Fibroblast of pulmonary artery (primary cell): Measurements from ENCODE around the gene CFAP68.
A peak's percentile ranks its signal among the peaks of the same experiment; 100 is the strongest.

ENCODE experiments used
- DNase-seq: peaks from one replicate; pipeline ENCODE4 v3.0.0-alpha.2; 2010; ENCODE audit warnings: low read depth
- H3K4me3 ChIP-seq: replicated peaks from 2 replicates; pipeline ENCODE4 v1.5.1; 2011; ENCODE audit warnings: low read depth, mild to moderate bottlenecking, control low read depth, low read length, moderate library complexity
- TF ChIP-seq, protein P1 (sequence below): IDR thresholded peaks from 2 replicates; pipeline ENCODE4 v1.5.1; 2011; ENCODE audit warnings: mild to moderate bottlenecking, control low read depth, low read length, inconsistent platforms; ENCODE audit errors: missing control alignments

Gene CFAP68

DNA sequence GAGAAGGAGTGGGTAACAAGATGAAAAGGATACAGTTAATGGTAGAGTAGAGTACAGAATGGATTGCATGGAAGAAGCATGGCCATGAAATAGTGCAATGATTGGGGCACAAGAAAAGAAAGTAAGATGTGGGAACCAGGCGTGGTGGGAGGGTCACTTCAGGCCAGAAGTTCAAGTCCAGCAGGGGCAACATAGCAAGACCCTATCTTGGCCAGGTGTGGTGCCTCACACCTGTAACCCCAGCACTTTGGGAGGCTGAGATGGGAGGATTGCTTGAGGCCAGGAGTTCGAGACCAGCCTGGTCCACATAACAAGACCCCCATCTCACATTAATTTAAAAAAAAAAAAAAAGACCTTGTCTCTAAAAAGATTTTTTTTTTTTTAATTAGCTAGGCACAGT lies 38.0 kb downstream of the CFAP68 start:
- no peak overlapping the region for H3K4me3 ChIP-seq
- DNase-seq: no peak
- TF ChIP-seq, protein P1, sequence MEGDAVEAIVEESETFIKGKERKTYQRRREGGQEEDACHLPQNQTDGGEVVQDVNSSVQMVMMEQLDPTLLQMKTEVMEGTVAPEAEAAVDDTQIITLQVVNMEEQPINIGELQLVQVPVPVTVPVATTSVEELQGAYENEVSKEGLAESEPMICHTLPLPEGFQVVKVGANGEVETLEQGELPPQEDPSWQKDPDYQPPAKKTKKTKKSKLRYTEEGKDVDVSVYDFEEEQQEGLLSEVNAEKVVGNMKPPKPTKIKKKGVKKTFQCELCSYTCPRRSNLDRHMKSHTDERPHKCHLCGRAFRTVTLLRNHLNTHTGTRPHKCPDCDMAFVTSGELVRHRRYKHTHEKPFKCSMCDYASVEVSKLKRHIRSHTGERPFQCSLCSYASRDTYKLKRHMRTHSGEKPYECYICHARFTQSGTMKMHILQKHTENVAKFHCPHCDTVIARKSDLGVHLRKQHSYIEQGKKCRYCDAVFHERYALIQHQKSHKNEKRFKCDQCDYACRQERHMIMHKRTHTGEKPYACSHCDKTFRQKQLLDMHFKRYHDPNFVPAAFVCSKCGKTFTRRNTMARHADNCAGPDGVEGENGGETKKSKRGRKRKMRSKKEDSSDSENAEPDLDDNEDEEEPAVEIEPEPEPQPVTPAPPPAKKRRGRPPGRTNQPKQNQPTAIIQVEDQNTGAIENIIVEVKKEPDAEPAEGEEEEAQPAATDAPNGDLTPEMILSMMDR: no peak

DNA sequence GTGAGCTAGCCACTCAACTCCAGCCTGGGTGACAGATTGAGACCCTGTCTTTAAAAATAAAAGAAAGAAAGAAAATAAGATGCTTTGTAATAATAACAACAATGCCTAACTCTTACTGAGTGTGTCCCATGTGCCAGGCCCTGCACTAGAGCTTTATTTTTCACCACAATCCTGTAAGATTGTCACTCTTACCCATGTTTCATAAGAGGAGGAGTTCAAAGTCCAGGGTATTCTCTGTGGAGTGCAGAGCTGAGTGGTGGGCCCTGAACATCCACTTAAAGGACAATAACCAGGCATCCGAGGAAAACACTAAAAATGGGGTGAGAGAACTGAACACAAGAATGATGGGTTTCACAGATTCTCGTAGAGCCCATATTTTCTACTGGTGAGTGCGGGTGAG lies 38.4 kb downstream of the CFAP68 start:
- H3K4me3 ChIP-seq: no peak overlapping the region
- TF ChIP-seq, protein P1: no peak
- DNase-seq: no peak

DNA sequence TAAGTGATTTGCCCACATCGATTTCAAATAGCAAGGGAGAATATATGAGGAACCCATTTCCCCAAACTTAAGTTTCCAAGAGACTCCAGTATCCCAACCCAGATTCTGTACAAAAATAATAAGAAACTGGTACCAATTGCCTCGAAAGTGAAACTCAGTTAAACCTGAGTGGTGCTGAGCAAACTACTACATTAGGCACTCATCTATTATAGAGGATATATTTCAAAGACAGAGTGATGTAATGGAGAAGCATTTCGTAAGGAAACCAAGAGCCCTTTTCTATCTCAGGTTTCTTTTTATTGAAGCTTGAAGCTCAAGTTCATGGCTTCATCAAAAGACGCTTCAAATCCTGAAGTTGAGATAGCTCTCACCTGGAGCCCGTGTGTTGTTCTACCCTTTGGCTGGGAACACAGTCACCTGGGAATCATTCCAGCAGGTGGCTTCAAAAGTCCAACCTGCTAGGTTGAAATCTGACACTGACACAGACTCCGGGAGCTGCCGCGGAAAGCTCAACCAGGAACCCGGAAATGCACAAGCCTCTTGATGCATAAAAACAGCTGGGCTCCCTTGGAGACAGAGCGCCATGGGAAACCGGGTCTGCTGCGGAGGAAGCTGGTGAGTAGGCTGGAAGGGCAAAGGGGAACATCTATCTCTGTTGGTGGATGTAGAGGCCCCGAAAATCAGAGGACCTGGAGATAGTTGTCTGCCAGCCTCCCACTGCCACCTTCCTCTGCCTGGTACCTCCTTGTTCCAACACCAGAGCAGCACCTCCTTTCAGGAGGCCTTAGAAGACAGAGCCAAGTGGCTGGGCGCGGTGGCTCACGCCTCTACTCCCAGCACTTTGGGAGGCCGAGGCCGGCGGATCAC lies 39.3 kb downstream of the CFAP68 start, which contains the start of gene C11orf52:
C11orf52 (plus strand) TSS at position 524 of the 867 bp plus-strand sequence; CDS start at position 584, 60 bp downstream.
- H3K4me3 ChIP-seq: no peak within 1 kb of the TSS
- TF ChIP-seq, protein P1: no peak
- DNase-seq: peak; percentile 34

DNA sequence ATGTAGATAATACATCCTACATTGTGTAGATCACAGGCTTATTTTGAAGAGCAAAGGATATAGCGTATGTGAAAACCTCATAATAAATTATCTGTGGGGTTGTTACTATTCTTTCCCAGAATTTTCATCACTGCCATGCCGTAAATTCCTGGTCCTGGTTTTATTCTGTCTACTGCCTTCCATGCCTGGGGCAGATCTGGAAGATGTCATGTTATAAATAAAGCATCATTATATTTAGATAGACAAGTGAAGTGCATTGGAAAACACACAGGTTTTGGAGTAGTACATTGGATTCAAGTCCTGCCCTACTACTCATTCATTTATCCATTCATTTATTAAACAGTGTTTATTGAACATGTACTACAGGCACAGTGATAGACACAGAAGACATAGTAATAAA lies 41.6 kb downstream of the CFAP68 start:
- no peak overlapping the region for H3K4me3 ChIP-seq
- TF ChIP-seq, protein P1: no peak
- DNase-seq: no peak

DNA sequence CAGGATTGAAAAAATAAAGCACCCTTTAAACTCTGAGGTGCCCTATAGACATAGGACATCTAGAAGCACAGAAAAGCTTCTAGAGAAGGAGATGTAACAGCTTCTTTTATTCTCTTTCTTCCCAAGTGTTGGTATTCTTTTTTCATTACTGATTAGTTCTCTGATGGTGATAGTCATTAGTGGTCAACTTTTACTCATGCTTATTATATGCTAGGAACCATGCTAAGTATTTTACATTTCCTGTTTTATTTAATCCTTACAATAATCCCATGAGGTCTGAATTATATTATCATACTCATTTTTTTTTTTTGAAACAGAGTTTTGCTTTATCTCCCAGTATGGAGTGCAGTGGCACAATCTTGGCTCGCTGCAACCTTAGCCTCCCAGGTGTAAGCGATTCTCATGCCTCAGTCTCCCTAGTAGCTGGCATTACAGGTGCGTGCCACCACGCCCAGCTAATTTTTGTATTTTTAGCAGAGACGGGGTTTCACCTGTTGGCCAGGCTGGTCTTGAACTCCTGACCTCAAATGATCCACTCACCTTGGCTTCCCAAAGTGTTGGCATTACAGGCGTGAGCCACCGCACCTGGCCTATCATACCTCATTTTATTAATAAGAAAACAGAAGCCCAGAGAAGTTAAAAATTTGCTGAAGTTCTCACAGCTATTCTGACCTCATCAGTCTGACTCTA lies 42.3 kb downstream of the CFAP68 start:
- no peak for DNase-seq
- TF ChIP-seq, protein P1: no peak
- no peak overlapping the region for H3K4me3 ChIP-seq

DNA sequence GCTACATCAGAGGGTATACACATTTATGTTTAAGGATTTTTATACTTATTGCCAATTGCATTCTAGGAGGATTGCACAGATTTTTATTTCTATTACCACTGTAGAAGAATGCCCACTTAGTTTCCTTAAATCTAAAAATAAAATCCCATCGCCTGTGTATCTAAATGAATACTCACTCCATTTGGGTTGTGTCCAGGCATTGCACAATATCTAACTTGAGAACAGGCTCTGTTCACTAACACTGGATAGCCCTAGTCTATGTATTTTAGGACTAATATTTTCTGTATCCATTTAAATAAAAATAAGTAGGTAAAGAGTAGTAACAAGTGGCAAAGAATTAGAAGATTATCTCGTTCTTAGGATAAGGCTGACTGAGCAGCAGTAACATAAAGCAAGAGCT lies 43.5 kb downstream of the CFAP68 start:
- DNase-seq: peak; percentile 89
- no peak overlapping the region for H3K4me3 ChIP-seq
- TF ChIP-seq, protein P1: no peak
